Vagina (tissue), 2 donors: ENCODE results near the gene TTC7B.

Experiments
- CTCF ChIP-seq, 3 experiments: fragments of 450-650 bp in 2 of 3; fragments of 200-600 bp in 1 of 3; sonication (generic) in 1 of 3; IDR thresholded peaks; one replicate each; pipeline ENCODE4 v1.5.1; 2017 to 2019; ENCODE audit warnings: antibody characterized with exemption in 3 of 3, mild to moderate bottlenecking in 2 of 3, moderate library complexity in 2 of 3
- POLR2A ChIP-seq, 2 donors: fragments of 450-650 bp; IDR thresholded peaks; one replicate each; pipeline ENCODE4 v1.6.1; 2017; ENCODE audit warnings: antibody characterized with exemption in 2 of 2, mild to moderate bottlenecking in 2 of 2, moderate library complexity in 2 of 2
- POLR2AphosphoS5 ChIP-seq, 2 donors: sonication (generic); formaldehyde crosslinking; IDR thresholded peaks; one replicate each; pipeline ENCODE4 v1.9.0; 2017; ENCODE audit warnings: antibody characterized with exemption in 2 of 2, mild to moderate bottlenecking in 2 of 2, low read depth in 1 of 2; ENCODE audit not compliant: insufficient read depth in 1 of 2

GRCh38 chr14:90546767-90547166, 269.5 kb downstream of the TTC7B start:
- no peak for TF ChIP-seq POLR2AphosphoS5 (IDR thresholded peaks at IDR 0.05; ENCODE audit: insufficient read depth in 1 of 2, low read depth in 1 of 2)
- TF ChIP-seq CTCF (IDR thresholded peaks at IDR 0.05), result no peak
- TF ChIP-seq POLR2A (IDR thresholded peaks at IDR 0.05), result no peak
